Activated CD8-positive, alpha-beta T cell treated with anti-CD3 and anti-CD28 coated beads, Interleukin-2, amount 10 ng/mL, durations not matched to agents 7 days and 5 days (primary cell): Measurements from ENCODE around the gene HOXA13. TPM values are rescaled to one million over a fixed set of nuclear protein-coding genes. Genes with fewer than 3 reads are reported as not detected.
A peak's percentile ranks its signal among the peaks of the same experiment; 100 is the strongest.

ENCODE experiments used
- ATAC-seq: fragments of 150-1000 bp; cut with Tn5 transposase; one replicate; pipeline ENCODE4 v1.10.0; 2021; ENCODE audit warnings: moderate library complexity
- CTCF ChIA-PET: fragments of 350-600 bp; sonication (Branson Sonifier 250); formaldehyde crosslinking; loops from one replicate; lab custom pipeline; 2021; ENCODE audit warnings: antibody characterized with exemption; lab: Charles Lee
- POLR2A ChIA-PET: fragments of 350-600 bp; sonication (Branson Sonifier 250); formaldehyde crosslinking; loops from one replicate; lab custom pipeline; 2021; ENCODE audit warnings: antibody characterized with exemption; lab: Charles Lee
- DNase-seq: peaks from one replicate; pipeline ENCODE4 v3.0.0-alpha.2; 2020
- H3K27ac Mint-ChIP-seq: one replicate; pipeline ENCODE4 v1.8.0; 2021; ENCODE audit warnings: mild to moderate bottlenecking, mixed read lengths
- H3K27me3 Mint-ChIP-seq: one replicate; pipeline ENCODE4 v1.8.0; 2021; ENCODE audit warnings: low read depth, mixed read lengths
- H3K36me3 Mint-ChIP-seq: one replicate; pipeline ENCODE4 v1.8.0; 2021; ENCODE audit warnings: low read depth, mixed read lengths
- H3K4me1 Mint-ChIP-seq: one replicate; pipeline ENCODE4 v1.8.0; 2021; ENCODE audit warnings: low read depth, mixed read lengths
- H3K4me3 Mint-ChIP-seq: one replicate; pipeline ENCODE4 v1.8.0; 2021; ENCODE audit warnings: mild to moderate bottlenecking, mixed read lengths
- H3K9me3 Mint-ChIP-seq: one replicate; pipeline ENCODE4 v1.8.0; 2022; ENCODE audit warnings: mixed read lengths; ENCODE audit not compliant: insufficient read depth
- total RNA-seq, 2 experiments: library from RNA; stranded (reverse); gene quantifications; one replicate each; pipeline ENCODE4 v1.2.3, GENCODE V29; 2021

HOXA13 gene
- total RNA-seq, 2 experiments from 2014 or later = not detected

- POLR2A ChIA-PET = interaction anchor here (0.9 kb wide), 1 partner anchor 11 kb away, joined by 3 read pairs; no protein-coding TSS in a partner anchor
Measured at GRCh38 chr7:27187475-27188385, 12.2 kb downstream of the HOXA13 start.

GRCh38 chr7:27186668-27187474, 13.0 kb downstream of the HOXA13 start:
- Mint-ChIP-seq H3K27ac (no peak overlapping the region), H3K9me3 (no peaks in the 10 kb centered on the region), H3K36me3 (peaks cover 6% of the 10 kb centered on the region), H3K27me3 (peaks cover 86% of the 10 kb centered on the region), H3K4me3 (peak overlapping the region; percentile 5), H3K4me1 (peaks cover 52% of the 10 kb centered on the region)
- DNase-seq (no peak), ATAC-seq (no peak)
- ChIA-PET POLR2A (interaction anchor here (0.9 kb wide), 1 partner anchor 12 kb away, joined by 3 read pairs; no protein-coding TSS in a partner anchor), CTCF (interaction anchor here (0.9 to 6.1 kb wide), 3 partner anchors 7 to 26 kb away, joined by 4 to 37 read pairs (median 25); no protein-coding TSS in a partner anchor)

More at GRCh38 chr7:27187475-27188385, 12.2 kb downstream of the HOXA13 start:
- H3K27ac Mint-ChIP-seq = peak overlapping the region; percentile 52
- DNase-seq (no peak), ATAC-seq (no peak)
- peaks cover 6% of the 10 kb centered on the region for H3K36me3 Mint-ChIP-seq
- CTCF ChIA-PET = interaction anchor here (1.7 to 6.1 kb wide), 3 partner anchors 8 to 21 kb away, joined by 4 to 37 read pairs (median 25); no protein-coding TSS in a partner anchor
- peaks cover 85% of the 10 kb centered on the region for H3K27me3 Mint-ChIP-seq
- H3K4me3 Mint-ChIP-seq = peak overlapping the region; percentile 65
- peaks cover 57% of the 10 kb centered on the region for H3K4me1 Mint-ChIP-seq
- no peaks in the 10 kb centered on the region for H3K9me3 Mint-ChIP-seq

GRCh38 chr7:27185854-27186667, 13.8 kb downstream of the HOXA13 start:
- DNase-seq = no peak
- Mint-ChIP-seq H3K4me3 (peak overlapping the region; percentile 39), H3K27me3 (peaks cover 85% of the 10 kb centered on the region), H3K4me1 (peaks cover 51% of the 10 kb centered on the region), H3K36me3 (peaks cover 6% of the 10 kb centered on the region), H3K27ac (no peak overlapping the region), H3K9me3 (no peaks in the 10 kb centered on the region)
- ChIA-PET POLR2A (no interaction called here), CTCF (interaction anchor here (0.6 to 6.1 kb wide), 3 partner anchors 9 to 733 kb away, joined by 3 to 37 read pairs (median 4); no protein-coding TSS in a partner anchor)
- no peak for ATAC-seq

- Mint-ChIP-seq H3K9me3 (no peaks in the 10 kb centered on the region), H3K4me3 (peak within 1 kb of the TSS; percentile 56), H3K27me3 (peaks cover 80% of the 10 kb centered on the region), H3K4me1 (peaks cover 53% of the 10 kb centered on the region), H3K36me3 (peaks cover 6% of the 10 kb centered on the region), H3K27ac (peak within 1 kb of the TSS; percentile 24)
- ChIA-PET POLR2A (no interaction called here), CTCF (interaction anchor here (1.0 to 6.1 kb wide), 2 partner anchors 10 to 14 kb away, joined by 3 to 37 read pairs; no protein-coding TSS in a partner anchor)
- DNase-seq (no peak), ATAC-seq (no peak)
Measured at GRCh38 chr7:27185013-27185853, 14.7 kb downstream of the HOXA13 start, which contains the start of gene HOXA11. HOXA11 (minus strand) TSS chr7:27185232; CDS start chr7:27185144, 88 bp downstream.

- CTCF ChIA-PET = interaction anchor here (0.9 to 6.1 kb wide), 3 partner anchors 11 to 26 kb away, joined by 3 to 37 read pairs (median 3); no protein-coding TSS in a partner anchor
- H3K27ac Mint-ChIP-seq = peak overlapping the region; percentile 24
- peaks cover 51% of the 10 kb centered on the region for H3K4me1 Mint-ChIP-seq
- no peaks in the 10 kb centered on the region for H3K9me3 Mint-ChIP-seq
- H3K4me3 Mint-ChIP-seq = peak overlapping the region; percentile 56
- no peak for DNase-seq
- peaks cover 8% of the 10 kb centered on the region for H3K36me3 Mint-ChIP-seq
- POLR2A ChIA-PET = no interaction called here
- peaks cover 78% of the 10 kb centered on the region for H3K27me3 Mint-ChIP-seq
- ATAC-seq = no peak
Measured at GRCh38 chr7:27184337-27185012, 15.4 kb downstream of the HOXA13 start.

GRCh38 chr7:27183682-27184336, 16.1 kb downstream of the HOXA13 start:
- ATAC-seq (no peak), DNase-seq (no peak)
- Mint-ChIP-seq H3K36me3 (peaks cover 8% of the 10 kb centered on the region), H3K27me3 (peaks cover 80% of the 10 kb centered on the region), H3K4me1 (peaks cover 47% of the 10 kb centered on the region), H3K9me3 (no peaks in the 10 kb centered on the region), H3K27ac (no peak overlapping the region), H3K4me3 (peak overlapping the region; percentile 56)
- POLR2A ChIA-PET = interaction anchor here (0.5 kb wide), 1 partner anchor 234 kb away, joined by 3 read pairs; no protein-coding TSS in a partner anchor
- CTCF ChIA-PET = interaction anchor here (0.6 to 6.1 kb wide), 4 partner anchors 12 to 501 kb away, joined by 3 to 37 read pairs (median 4); no protein-coding TSS in a partner anchor

- POLR2A ChIA-PET = interaction anchor here (0.5 kb wide), 1 partner anchor 234 kb away, joined by 3 read pairs; no protein-coding TSS in a partner anchor
- Mint-ChIP-seq H3K4me3 (no peak overlapping the region), H3K9me3 (no peaks in the 10 kb centered on the region), H3K36me3 (peaks cover 4% of the 10 kb centered on the region), H3K4me1 (peaks cover 39% of the 10 kb centered on the region), H3K27me3 (peaks cover 77% of the 10 kb centered on the region), H3K27ac (no peak overlapping the region)
- CTCF ChIA-PET = interaction anchor here (0.6 to 6.1 kb wide), 4 partner anchors 12 to 500 kb away, joined by 3 to 37 read pairs (median 4); no protein-coding TSS in a partner anchor
- ATAC-seq (no peak), DNase-seq (no peak)
Measured at GRCh38 chr7:27182861-27183681, 16.8 kb downstream of the HOXA13 start.

GRCh38 chr7:27182285-27182841, 17.5 kb downstream of the HOXA13 start:
- peaks cover 4% of the 10 kb centered on the region for H3K36me3 Mint-ChIP-seq
- H3K4me3 Mint-ChIP-seq = no peak overlapping the region
- POLR2A ChIA-PET = no interaction called here
- CTCF ChIA-PET = interaction anchor here (1.6 to 6.1 kb wide), 2 partner anchors 13 to 500 kb away, joined by 4 to 37 read pairs; no protein-coding TSS in a partner anchor
- DNase-seq = no peak
- H3K4me1 Mint-ChIP-seq = peaks cover 32% of the 10 kb centered on the region
- H3K27ac Mint-ChIP-seq = no peak overlapping the region
- H3K9me3 Mint-ChIP-seq = no peaks in the 10 kb centered on the region
- ATAC-seq = no peak
- peaks cover 75% of the 10 kb centered on the region for H3K27me3 Mint-ChIP-seq
